ENCODE data around the gene CTXN1.
A peak's percentile ranks its signal among the peaks of the same experiment; 100 is the strongest.

CTXN1 gene

DNA sequence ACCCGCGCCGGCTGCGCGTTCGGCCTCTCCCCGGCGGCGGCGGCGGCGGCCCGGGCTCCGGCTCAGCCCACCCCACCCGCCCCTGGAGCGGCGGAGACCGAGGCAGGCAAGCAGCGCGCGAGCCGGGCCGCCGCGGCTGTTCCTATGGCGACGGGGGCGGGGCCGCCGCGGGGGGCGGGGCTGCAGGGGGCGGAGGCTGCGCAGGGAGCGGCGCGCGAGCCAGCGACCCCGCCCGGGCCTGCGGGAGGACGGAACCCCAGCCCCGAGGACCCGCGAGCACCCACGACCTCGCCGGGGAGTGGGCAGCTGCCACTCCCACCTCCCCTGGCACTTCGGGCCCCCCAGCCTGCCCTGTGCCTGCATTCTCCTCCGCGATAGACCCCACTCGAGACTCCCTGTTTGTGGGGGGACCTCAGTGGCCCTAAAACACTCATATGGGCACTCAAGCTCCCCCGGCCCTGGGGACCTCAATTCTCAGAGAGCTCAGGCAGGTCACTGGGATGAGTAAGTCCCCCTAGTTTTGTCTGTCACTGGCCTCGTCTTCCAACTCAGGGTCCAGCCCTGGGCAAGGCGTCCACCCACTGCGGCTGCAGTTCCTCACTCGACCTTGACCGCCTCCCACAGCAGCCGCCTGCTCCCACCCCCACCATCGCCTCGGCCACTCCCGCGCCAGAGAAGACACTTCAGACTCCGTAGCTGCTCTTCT, at the start of gene CTXN1:
CTXN1 (minus strand) TSS at position 115 of the 706 bp plus-strand sequence. CDS start 597 bp downstream, outside the sequence.
- no peak for DNase-seq (ENCODE audit: low spot score)

DNA sequence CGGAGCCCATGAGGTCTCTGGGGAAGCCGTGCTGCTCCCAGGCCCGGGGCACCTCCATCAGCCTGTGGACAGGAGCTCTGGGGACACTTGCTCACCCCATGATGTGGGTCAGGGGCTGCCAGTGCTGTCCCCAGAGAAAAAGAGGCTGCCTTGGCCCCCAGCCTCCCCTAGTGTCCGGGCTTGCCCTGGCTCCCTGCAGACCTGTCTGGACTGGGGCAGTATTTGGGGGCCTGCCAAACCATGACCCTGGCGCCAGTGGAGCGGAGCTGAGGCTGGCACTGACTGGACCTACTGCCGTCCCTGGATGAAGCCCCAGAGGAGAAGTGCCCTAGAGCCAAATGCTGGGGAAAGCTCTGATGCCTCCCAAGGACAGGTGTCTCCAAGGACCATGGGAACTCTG, 49.1 kb upstream of the CTXN1 start:
- no peak overlapping the region for H3K27ac ChIP-seq
- TF ChIP-seq, protein P1, sequence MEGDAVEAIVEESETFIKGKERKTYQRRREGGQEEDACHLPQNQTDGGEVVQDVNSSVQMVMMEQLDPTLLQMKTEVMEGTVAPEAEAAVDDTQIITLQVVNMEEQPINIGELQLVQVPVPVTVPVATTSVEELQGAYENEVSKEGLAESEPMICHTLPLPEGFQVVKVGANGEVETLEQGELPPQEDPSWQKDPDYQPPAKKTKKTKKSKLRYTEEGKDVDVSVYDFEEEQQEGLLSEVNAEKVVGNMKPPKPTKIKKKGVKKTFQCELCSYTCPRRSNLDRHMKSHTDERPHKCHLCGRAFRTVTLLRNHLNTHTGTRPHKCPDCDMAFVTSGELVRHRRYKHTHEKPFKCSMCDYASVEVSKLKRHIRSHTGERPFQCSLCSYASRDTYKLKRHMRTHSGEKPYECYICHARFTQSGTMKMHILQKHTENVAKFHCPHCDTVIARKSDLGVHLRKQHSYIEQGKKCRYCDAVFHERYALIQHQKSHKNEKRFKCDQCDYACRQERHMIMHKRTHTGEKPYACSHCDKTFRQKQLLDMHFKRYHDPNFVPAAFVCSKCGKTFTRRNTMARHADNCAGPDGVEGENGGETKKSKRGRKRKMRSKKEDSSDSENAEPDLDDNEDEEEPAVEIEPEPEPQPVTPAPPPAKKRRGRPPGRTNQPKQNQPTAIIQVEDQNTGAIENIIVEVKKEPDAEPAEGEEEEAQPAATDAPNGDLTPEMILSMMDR (IDR thresholded peaks at IDR 0.05), result no peak
- no peak for DNase-seq (ENCODE audit: low spot score)

More for the DNA sequence above, at the start of gene CTXN1:
- Histone ChIP-seq H3K4me3 (peak within 1 kb of the TSS; percentile 75), H3K27ac (peak within 1 kb of the TSS; percentile 55 to 94)
- TF ChIP-seq, protein P1 (IDR thresholded peaks at IDR 0.05), result no peak

DNA sequence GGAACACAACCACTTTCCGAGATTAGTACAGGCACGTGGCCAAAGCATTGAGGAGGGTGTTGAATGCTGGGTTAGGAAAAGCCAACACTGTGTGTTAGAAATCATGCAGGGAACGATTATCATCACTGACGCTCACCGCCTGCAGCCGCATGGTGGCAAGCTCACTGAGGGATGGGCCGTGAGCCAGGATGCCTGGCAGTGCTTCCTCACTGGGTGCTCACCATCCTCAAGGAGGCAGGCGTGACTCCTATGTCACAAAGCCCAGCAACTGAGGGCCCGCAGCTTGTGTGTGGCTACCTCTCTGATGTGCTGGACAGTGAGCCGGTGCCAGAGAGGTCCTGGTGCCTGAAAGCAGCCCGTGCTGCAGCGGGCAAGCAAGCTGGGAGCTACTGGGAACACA, 47.9 kb upstream of the CTXN1 start:
- no peak for DNase-seq (ENCODE audit: low spot score)
- TF ChIP-seq, protein P1 (IDR thresholded peaks at IDR 0.05), result no peak
- H3K4me3 ChIP-seq, result no peak overlapping the region
- H3K27ac ChIP-seq, result no peak overlapping the region

More for the DNA sequence above, 49.1 kb upstream of the CTXN1 start:
- no peak overlapping the region for H3K4me3 ChIP-seq

DNA sequence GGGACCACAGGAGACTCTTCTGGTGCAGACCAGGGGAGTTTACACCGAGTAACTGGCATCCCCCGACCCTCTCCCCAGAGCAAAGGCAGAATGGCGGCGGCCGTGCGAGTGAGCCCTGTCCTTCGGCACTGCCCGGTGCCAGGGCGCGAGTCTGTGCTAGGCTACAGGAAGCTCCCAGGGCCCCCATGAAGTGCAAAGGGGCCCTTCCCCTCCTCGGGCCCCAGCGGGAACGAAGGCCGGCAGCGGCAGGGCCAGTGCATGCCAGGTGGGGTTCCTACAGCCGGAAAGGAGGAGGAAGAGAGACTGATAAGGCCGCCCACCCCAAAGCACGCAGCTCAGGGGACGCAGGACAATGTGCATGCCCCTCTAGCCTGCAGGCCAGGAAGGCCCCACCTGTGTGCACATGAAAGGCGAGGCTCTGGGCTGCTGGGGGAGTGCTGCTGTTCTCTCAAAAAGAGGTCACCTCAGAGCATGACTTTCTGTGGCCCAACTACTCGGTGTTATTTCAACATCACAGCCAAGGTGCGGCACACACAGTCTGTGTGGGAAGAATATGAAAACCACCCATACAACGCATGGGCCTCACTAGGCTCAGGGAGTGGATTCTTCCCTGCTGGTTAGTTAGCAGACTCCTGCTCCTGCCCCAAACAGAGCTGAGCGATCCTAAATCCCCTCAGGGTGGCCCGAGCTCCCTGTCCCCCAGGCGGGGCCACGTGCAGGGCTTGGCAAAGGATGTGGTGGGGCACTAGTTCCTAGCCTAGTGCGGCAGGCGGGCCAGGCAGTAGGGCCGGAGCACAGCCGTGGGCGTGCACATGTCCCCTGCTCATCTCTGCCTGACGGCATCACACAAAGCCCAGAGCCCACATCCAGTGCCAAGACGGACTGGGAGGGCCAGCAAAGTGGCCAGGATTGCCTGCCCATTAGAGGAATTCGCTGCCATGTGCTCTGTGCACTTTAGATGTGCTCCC, 45.9 kb upstream of the CTXN1 start:
- DNase-seq (ENCODE audit: low spot score), result no peak
- Histone ChIP-seq H3K27ac (no peak overlapping the region), H3K4me3 (no peak overlapping the region)
- TF ChIP-seq, protein P1 (IDR thresholded peaks at IDR 0.05), result no peak

DNA sequence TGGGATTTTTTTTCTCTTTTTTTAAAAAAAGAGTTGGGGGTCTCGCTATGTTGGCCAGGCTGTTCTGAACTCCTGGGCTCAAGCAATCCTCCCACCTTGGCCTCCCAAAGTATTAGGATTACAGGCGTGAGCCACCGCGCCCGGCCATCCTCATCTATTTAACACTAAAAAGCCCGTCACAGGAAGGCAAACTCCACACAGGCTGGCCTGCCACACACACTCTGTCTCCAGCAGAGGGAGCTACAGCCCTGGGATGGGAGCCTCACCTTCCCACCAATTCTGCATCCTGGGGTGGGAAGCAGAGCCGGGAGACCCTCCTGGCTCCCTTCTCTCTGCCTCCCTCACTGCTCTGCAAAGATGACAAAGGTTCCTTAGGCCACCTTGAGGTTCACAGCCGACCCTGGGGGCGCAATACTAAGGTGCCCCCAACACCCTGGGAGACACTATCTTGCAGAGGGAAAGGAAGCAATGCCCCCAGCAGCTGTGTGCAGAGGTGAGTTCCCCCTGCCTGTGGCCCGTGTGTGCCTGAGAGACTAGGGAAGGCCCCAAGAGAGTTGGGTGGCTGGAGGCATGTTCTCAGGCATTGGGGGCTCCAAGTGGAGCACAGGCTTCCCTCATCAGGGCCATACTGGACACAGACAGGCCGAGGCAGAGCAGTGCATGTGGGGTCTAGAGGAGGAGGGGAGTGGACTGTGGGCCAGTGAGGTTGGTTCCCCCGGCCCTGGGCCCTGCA, 44.9 kb upstream of the CTXN1 start:
- Histone ChIP-seq H3K4me3 (no peak overlapping the region), H3K27ac (no peak overlapping the region)
- no peak for DNase-seq (ENCODE audit: low spot score)
- TF ChIP-seq, protein P1 (IDR thresholded peaks at IDR 0.05), result peak; percentile 30

DNA sequence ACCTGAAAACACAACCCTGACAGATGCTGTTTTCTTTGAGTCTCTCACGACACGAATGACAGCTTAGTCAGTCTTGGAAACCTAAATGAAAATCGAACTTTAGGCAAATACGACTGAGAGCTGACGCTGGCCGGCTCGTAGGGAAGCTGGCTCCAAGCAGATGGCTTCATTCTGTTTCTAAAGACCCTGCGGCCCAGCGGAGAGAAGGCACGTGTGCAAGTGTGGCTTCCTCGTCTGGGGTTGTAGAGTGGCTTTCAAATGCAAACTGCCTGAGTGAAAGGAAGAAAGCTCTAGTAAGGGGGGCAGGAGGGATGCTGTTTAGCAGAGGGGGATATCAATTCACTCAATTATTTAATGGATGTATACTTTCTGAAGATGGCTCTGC, 43.6 kb upstream of the CTXN1 start:
- Histone ChIP-seq H3K27ac (no peak overlapping the region), H3K4me3 (no peak overlapping the region)
- TF ChIP-seq, protein P1 (IDR thresholded peaks at IDR 0.05), result no peak
- DNase-seq (ENCODE audit: low spot score), result no peak

All from coronary artery (tissue), 2 donors.